ENCODE data around the gene RIMS3.

The RIMS3 gene

GRCh38 chr1:40665335-40666171 lies at the start of gene RIMS3:
RIMS3 (minus strand) TSS chr1:40665682; CDS start chr1:40641925, 23,757 bp downstream.
- DNase-seq (ENCODE audit: low read depth) = peak; percentile 64
- no peak for TF ChIP-seq CTCF (IDR thresholded peaks at IDR 0.05; ENCODE audit: insufficient read depth, low read depth, low read length, missing control alignments)
- peak within 1 kb of the TSS; percentile 38 for H3K4me3 ChIP-seq (ENCODE audit: low read length)

- TF ChIP-seq CTCF (IDR thresholded peaks at IDR 0.05; ENCODE audit: insufficient read depth, low read depth, low read length, missing control alignments) = no peak
- no peak overlapping the region for H3K4me3 ChIP-seq (ENCODE audit: low read length)
- DNase-seq (ENCODE audit: low read depth) = no peak
Observed at GRCh38 chr1:40712997-40713396, 47.5 kb upstream of the RIMS3 start.

GRCh38 chr1:40712405-40712944 lies 47.0 kb upstream of the RIMS3 start:
- no peak for TF ChIP-seq CTCF (IDR thresholded peaks at IDR 0.05; ENCODE audit: insufficient read depth, low read depth, low read length, missing control alignments)
- no peak for DNase-seq (ENCODE audit: low read depth)
- peak overlapping the region; percentile 33 for H3K4me3 ChIP-seq (ENCODE audit: low read length)

GRCh38 chr1:40711465-40712404 lies 46.3 kb upstream of the RIMS3 start:
- DNase-seq (ENCODE audit: low read depth) = peak; percentile 96
- no peak for TF ChIP-seq CTCF (IDR thresholded peaks at IDR 0.05; ENCODE audit: insufficient read depth, low read depth, low read length, missing control alignments)
- H3K4me3 ChIP-seq (ENCODE audit: low read length) = peak overlapping the region; percentile 92

GRCh38 chr1:40710581-40711315 lies 45.3 kb upstream of the RIMS3 start:
- no peak for DNase-seq (ENCODE audit: low read depth)
- peak overlapping the region; percentile 92 for H3K4me3 ChIP-seq (ENCODE audit: low read length)
- no peak for TF ChIP-seq CTCF (IDR thresholded peaks at IDR 0.05; ENCODE audit: insufficient read depth, low read depth, low read length, missing control alignments)

GRCh38 chr1:40709802-40710278 lies 44.4 kb upstream of the RIMS3 start:
- TF ChIP-seq CTCF (IDR thresholded peaks at IDR 0.05; ENCODE audit: insufficient read depth, low read depth, low read length, missing control alignments) = no peak
- peak overlapping the region; percentile 92 for H3K4me3 ChIP-seq (ENCODE audit: low read length)
- DNase-seq (ENCODE audit: low read depth) = no peak

Measured in epithelial cell of esophagus (primary cell).